ENCODE measurements around the gene SP140L.
A peak's percentile ranks its signal among the peaks of the same experiment; 100 is the strongest.
"Not testable (repeated sequence)": the region's sequence is repeated elsewhere in the genome, so short reads cannot be mapped to it uniquely, and the experiment has no call there.

Gene SP140L

GRCh38 chr2:230418341-230419016 lies 91.5 kb downstream of the SP140L start:
- peak; percentile 67 for DNase-seq (ENCODE audit: low read depth)

- DNase-seq (ENCODE audit: low read depth): no peak
These were observed 92.2 kb downstream of the SP140L start for GRCh38 chr2:230419181-230419580.

- DNase-seq (ENCODE audit: low read depth): no peak
These were observed 95.2 kb downstream of the SP140L start for GRCh38 chr2:230422149-230422548.

- DNase-seq (ENCODE audit: low read depth): no peak
These were observed 97.0 kb downstream of the SP140L start for GRCh38 chr2:230423851-230424458.

GRCh38 chr2:230425377-230425776 lies 98.4 kb downstream of the SP140L start:
- DNase-seq (ENCODE audit: low read depth): no peak

GRCh38 chr2:230429513-230429912 lies 102.5 kb downstream of the SP140L start:
- no peak for DNase-seq (ENCODE audit: low read depth)

GRCh38 chr2:230430957-230431910 lies 104.2 kb downstream of the SP140L start:
- DNase-seq (ENCODE audit: low read depth): no peak

GRCh38 chr2:230434677-230435324 lies 107.8 kb downstream of the SP140L start:
- DNase-seq (ENCODE audit: low read depth): no peak

GRCh38 chr2:230435431-230435830 lies 108.4 kb downstream of the SP140L start:
- DNase-seq (ENCODE audit: low read depth): no peak

GRCh38 chr2:230439121-230439520 lies 112.1 kb downstream of the SP140L start:
- not testable (repeated sequence) for DNase-seq (ENCODE audit: low read depth)

- no peak for DNase-seq (ENCODE audit: low read depth)
These were observed 112.6 kb downstream of the SP140L start for GRCh38 chr2:230439590-230439989.

- no peak for DNase-seq (ENCODE audit: low read depth)
These were observed 114.4 kb downstream of the SP140L start for GRCh38 chr2:230441227-230441897.

- DNase-seq (ENCODE audit: low read depth): peak; percentile 26
These were observed 116.5 kb downstream of the SP140L start for GRCh38 chr2:230443541-230443940.

GRCh38 chr2:230444832-230445231 lies 117.8 kb downstream of the SP140L start:
- DNase-seq (ENCODE audit: low read depth): no peak

- no peak for DNase-seq (ENCODE audit: low read depth)
These were observed 120.0 kb downstream of the SP140L start for GRCh38 chr2:230447036-230447435.

- no peak for DNase-seq (ENCODE audit: low read depth)
These were observed 120.8 kb downstream of the SP140L start for GRCh38 chr2:230447455-230448451.

GRCh38 chr2:230449901-230450467 lies 123.0 kb downstream of the SP140L start:
- no peak for DNase-seq (ENCODE audit: low read depth)

- DNase-seq (ENCODE audit: low read depth): no peak
These were observed 126.0 kb downstream of the SP140L start for GRCh38 chr2:230453006-230453405.

Measured in HS-5 (cell line).